IPS-18c (cell line): ENCODE results near the gene SS18L1.

Experiments
- H3K4me3 ChIP-seq: 2 replicates; pipeline ENCODE4 v1.7.0; 2013; ENCODE audit warnings: low read depth, mild to moderate bottlenecking, low read length, moderate library complexity; ENCODE audit not compliant: insufficient read depth
- H3K9me3 ChIP-seq: one replicate; pipeline ENCODE4 v1.6.1; 2013; ENCODE audit warnings: mild to moderate bottlenecking, low read length, moderate library complexity; ENCODE audit not compliant: control insufficient read depth, insufficient read depth

SS18L1 gene

DNA sequence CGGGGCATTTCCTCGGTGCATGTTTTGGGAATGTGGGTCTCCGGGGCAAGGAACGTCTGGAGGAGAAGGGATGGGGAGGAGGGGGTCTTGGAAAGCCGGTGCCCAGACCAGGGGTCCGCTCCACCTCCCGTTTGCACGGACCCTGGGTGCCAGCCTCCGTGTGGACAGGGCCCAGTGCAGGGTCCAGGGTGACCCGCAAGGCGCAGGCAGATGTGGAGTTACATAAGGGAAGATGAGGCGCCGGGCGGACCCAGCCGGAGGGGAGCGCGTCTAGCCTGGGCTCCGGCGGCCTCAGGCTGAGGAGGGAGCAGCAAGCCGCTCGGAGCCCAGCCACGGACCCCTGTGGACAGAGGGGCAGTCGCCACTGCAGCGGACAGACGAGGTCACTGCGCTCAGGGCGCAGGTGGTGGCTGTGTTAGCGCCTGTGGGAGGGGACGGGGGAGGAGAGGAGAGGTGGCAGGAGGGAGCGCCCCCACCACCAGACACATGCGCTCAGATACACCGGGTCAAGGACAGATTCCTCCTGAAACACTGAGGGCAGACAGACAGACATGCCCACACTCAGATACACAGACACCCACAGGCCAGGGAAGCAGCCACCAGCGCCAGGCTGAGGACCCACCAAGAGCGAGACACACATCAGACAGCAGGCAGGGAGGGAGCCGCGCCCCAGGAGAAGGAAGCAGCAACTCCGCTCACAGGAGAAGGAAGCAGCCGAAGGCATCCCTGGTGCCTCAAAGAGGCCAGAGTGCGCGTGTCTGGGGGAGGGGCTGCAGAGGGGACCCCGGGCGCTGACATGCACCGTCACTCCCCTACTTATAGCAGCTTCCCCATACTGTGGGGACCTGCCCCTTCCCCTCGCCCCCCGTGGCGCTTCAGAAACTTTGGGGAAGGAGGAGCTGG is 77.3 kb downstream of the SS18L1 start:
- peak overlapping the region; percentile 45 for H3K4me3 ChIP-seq
- H3K9me3 ChIP-seq, result no peaks in the 10 kb centered on the region

DNA sequence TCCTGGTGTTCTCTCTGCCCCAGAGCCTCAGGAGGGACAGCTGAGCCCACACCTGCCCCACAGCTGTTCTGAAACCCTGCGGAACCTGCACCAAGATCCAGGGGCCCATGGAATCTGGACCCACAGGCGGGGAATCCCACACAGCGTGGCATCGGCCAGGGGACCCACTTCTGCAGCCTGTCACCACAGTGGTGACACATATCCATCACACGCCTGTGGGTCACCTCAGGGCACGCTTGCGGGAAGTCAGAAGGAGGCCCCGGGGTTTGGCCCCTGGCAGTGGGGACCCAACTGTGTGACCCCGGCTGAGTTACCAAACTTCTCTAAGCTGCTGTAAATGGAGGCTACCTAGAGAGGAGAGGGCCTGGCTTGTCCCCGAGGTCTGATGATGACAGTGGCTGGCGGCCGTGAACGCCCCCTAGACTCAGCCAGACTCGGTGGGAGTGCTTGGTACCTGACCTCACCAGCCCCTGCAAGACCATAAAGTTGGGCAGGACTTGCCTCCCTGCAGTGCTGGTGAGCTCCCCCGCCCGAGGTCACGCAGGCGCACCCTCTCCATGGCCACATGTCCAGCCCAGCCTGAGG is 78.8 kb downstream of the SS18L1 start:
- Histone ChIP-seq H3K4me3 (no peak overlapping the region), H3K9me3 (no peaks in the 10 kb centered on the region)

DNA sequence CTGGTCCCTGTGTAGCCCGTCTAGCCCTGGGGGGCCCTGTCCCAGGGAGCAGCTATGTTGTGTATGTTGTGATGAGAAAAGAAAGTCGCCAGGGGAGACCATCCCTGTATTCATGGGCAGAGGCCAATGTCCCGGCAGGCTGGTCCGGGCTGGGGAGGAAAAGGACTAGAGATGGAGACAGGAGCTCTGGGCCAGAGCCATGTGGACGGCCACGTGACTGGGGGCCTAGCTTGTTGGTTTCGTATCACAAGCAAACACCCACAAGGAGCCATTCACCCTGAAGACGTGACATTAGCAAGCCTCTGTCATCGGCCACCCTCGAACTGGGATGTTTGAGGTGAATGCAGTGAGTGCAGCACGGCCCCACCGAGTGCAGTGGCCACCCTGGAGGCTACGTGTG is 79.4 kb downstream of the SS18L1 start:
- Histone ChIP-seq H3K4me3 (no peak overlapping the region), H3K9me3 (no peaks in the 10 kb centered on the region)

DNA sequence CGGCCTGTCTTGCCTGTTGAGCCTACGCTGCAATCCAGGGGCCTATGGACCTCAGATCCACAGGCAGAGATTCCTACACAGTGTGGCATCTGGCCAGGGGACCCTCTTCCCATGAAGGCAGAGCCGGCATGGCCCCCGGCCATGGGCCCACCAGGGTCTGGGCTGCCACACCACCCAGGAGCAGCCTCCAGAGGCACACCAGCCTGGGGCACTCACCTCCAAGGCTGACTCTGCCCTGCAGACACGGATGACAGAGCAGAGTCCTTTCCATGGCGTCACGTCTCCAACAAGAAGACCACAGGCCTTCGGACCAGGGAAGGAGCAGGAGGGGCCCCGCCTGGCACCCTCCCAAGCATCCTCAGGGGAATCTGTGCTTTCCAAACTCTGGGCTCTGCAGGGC is 80.0 kb downstream of the SS18L1 start:
- H3K4me3 ChIP-seq, result no peak overlapping the region
- H3K9me3 ChIP-seq, result no peaks in the 10 kb centered on the region

DNA sequence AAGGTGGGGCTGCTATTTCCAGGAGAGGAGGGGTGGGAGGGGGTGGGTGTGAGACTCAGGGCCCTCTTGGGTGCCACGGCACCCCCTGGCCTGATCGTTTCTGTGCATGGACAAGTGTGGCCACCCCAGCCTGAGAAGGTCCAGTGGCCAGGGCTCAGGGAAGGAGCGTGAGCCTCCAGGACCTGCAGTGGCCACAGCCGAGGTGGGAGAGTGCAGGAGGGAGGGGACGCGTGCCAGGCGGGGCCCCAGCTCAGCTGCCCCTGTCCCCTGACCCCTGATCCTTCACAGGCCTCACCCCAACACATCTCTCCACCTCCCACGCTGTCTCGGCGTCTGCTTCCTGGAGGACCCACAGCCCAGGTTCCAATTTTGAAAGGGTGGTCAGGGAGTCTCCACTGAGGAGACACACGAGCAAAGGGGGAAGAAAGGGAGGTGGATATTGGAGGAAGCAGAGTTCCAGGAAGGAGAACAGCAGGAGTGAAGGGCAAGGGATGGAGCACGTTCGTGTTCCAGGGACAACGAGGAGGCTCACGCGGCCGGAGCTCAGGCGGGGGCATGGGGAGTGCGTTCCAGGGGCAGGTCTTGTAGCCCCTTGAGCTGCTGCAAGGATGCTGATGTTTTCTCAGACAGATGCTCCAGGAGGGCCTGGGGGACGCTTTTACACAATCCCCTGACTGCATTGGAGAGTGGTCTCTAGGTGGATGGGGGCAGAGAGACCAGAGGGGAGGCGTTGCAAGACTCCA is 80.7 kb downstream of the SS18L1 start:
- Histone ChIP-seq H3K9me3 (no peaks in the 10 kb centered on the region), H3K4me3 (no peak overlapping the region)

DNA sequence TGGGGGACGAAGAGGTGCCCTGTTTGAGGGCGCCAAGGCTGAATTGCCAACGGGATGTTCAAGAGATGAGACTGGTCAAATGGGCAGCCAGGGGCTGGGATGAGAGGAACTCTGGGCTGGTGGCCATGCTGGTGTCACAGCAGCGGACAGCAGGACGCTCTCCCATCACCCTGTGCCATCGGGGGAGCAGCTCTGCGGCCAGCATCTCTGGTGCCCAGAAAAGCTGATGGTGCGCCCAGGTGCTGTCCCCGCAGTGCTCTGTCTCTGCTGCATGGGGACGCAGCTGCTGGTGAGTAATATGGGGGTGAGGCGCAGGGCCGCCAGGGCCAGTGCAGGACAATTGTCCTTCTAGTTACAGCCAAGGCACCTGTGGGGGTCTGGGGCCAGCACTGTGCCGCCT is 81.5 kb downstream of the SS18L1 start:
- Histone ChIP-seq H3K4me3 (no peak overlapping the region), H3K9me3 (no peaks in the 10 kb centered on the region)

DNA sequence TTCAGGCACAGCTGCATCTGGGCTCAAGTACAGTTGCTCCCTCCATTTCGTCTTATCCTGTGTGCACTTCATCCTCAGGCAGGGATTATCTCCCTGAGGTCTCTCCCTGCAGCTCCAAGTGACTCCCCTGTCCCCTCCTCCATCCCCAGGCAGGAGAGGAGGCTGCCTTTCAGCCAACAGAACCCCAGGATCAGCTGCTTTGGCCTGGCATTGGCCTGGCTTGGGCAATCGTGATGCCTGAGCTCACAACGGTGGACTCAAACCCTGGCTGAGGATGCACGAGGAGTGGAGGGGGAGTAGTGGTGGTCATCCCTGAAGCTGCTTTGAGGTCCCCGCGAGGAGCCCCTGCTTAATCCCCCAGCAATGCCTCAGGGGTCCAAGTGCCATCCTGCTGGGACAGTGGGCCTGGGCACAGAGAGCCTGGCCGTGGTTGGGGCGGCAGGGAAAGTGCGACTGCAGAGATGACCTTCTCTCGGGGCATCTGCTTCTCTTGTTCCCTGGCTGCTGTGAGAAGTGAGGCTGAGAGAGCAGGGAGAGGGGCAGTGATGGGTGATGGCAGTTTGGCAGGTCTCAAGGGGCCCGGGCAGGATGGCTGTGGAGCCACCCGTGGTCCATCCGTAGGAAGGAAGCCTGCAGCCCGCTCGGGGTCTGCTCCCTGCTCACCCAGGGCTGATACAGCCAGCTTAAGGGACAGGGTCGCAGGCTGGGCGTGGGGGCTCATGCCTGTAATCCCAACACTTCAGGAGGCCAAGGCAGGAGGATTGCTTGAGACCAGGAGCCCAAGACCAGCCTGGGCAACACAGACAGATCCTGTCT is 82.5 kb downstream of the SS18L1 start:
- Histone ChIP-seq H3K9me3 (no peaks in the 10 kb centered on the region), H3K4me3 (no peak overlapping the region)

DNA sequence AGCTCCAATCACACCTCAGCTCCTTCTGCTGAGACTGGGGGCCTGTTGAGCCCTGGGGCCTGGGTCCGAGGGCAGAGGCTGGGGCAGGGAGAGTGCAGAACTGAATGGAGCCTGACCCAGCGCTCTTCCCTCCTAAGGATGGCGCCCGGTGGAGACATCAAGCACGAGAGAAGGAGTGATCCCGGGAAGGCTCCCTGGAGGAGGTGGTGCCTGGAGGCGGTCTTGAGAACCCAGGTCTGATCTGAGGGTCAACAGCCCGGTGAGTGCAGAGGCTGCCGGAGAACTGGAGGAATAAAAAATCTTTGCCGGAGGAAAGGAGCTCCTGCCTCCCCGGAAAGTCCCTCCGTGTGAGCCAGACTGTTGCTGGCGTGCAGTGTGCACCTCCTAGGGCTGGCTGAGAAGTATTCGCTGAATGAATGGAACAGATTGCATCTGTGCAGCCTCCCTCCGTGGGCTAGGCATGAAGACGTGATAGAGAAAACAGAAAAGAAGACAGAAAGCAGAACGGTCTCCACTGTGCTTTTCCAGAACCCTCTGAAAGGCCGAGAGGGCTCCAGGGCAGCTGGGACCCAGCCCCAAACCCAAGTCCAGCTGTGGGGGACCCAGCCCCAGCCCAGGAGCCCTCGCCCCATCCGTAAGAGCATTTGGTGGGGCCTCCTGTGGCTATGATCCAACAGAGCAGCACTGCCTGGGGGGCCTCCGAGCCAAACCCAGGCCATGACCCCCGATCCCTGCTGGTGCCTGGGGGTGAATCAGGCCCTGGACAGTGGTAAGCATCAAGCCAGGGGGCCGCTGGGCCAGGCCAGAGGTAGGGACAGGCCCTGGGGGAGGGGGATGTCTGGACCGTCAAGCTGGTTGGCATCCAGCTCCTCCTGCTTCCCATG is 83.4 kb downstream of the SS18L1 start:
- H3K9me3 ChIP-seq, result no peaks in the 10 kb centered on the region

DNA sequence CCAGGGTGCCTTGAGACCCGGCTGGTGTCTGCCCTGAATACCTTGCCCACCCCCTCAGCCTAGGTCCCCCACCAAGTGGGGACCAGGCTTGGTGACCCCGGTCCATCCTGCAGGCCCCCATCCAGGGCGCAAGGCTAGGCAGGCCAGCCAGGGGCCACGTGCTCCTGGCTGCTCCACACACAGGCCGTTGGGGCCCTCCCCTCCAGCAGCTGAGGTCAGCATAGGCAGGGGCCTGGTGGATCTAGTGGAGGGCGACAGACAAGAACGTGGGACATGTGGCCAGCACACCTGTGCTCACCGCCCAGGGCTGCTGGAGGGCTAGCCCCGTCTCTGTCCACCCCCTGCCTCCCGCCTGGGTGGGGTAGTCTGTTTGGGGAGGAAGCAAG is 84.0 kb downstream of the SS18L1 start:
- Histone ChIP-seq H3K9me3 (no peaks in the 10 kb centered on the region), H3K4me3 (no peak overlapping the region)

More for the DNA sequence above, 83.4 kb downstream of the SS18L1 start:
- H3K4me3 ChIP-seq, result no peak overlapping the region

DNA sequence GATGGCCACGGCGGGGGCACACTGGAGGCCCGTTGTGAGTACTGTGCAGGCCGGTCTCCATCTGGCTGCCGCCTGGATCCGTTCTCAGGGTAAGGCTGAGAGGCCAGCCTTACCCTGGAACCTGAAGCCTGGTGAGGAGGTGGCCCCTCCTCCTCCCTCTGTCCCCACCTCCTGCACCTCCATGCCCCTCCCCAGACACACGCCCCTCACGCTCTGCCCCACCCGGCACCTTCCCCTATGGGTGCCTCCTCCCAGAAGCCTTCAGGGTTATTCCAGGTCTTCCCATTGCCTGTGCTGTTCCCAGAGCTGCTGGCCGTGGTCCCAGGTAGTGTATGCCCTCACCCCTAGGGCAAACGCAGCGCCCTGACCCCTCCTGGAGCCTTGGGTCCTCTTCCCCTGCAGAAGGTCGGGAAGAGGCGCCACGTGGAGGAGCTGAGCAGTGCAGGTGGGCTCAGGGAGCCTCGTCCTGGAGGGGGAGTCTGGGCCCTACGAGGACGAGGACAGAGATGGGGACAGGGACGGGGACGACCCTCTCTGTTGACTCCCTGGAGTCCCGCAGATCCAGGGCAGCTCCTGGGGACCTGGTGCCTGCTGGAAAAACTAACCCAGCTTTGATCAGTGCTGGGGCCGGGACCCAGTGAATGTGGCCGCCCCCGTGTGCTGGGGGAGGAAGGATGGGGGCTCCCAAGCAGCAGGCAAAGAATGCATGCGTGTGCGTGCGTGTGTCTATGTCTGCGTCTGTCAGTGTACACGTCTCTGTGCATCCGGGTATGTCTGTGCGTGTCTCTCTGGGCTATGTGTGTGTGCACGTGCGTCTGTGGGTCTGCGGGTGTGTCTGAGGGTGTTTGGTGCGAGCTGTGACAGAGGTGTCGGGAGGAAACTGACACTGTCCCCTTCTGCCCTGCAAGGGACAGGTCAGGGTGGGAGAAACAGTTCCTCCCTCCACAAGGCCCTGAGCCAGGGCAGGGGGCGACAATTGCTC is 84.7 kb downstream of the SS18L1 start:
- no peak overlapping the region for H3K4me3 ChIP-seq
- no peaks in the 10 kb centered on the region for H3K9me3 ChIP-seq

DNA sequence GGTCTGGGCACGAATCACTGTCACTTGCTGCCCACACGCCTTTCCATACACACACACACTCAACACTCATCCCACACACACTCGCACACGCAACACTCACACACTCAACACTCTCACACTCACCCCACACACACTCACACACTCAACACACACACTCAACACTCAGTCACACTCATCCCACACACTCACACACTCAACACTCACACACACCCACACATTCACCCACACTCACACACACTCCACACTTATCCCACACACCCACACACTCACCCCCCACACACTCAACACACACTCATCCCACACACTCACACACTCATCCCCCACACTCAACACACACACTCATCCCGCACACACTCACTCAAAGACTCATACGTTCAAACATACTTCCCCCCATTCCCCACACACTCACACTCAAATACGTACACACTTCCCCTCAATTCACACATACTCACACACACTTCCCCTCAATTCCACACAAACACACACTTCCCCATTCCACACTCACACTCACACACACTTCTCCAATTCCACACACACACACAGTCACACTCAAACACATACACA is 85.5 kb downstream of the SS18L1 start:
- H3K9me3 ChIP-seq, result no peaks in the 10 kb centered on the region
- H3K4me3 ChIP-seq, result no peak overlapping the region

DNA sequence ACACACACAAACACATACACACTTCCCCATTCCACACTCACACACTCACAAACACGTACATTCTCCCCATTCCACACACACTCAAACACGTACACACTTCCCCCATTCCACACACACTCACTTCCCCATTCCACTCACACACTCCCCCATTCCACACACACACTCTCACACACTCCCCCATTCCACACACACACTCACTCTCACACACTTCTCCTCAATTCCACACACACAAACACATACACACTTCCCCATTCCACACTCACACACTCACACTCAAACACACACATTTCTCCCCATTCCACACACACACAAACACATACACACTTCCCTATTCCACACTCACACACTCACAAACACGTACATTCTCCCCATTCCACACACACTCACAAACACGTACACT is 86.1 kb downstream of the SS18L1 start:
- no peak overlapping the region for H3K4me3 ChIP-seq
- H3K9me3 ChIP-seq, result no peaks in the 10 kb centered on the region

DNA sequence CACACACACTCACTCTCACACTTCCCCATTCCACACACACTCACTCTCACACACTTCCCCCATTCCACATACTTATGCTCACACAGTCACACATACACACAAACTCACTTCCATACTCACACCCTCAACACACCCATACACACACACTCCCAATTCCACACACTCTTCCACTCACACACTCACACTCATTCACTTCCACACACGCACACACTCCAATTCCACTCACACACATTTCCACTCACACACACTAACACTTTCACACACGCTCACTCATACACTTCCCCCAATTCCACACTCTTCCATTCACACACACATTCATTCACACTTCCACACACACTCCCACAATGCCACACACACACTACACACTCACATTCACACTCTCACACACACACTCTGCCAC is 86.7 kb downstream of the SS18L1 start:
- Histone ChIP-seq H3K4me3 (no peak overlapping the region), H3K9me3 (no peaks in the 10 kb centered on the region)

DNA sequence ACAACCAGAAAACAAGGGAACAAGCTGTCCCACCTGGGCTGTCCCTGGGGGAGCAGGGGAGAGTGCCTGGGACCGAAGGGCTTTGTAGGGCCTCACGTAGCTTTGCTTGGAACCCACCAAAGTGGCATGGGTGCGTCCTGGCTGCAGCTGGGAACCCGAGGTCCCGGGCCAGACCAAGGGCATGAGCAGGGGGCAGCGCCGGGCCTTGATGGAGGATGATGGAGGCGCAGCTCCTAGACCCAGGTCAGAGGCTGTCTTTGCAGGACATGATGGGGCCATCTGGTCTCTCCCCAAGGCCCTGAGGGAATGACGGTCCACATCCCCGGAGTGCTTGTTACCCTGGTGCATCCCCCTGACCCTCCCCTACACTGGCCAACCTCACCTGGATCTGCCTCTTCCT is 87.1 kb downstream of the SS18L1 start:
- no peaks in the 10 kb centered on the region for H3K9me3 ChIP-seq
- no peak overlapping the region for H3K4me3 ChIP-seq

DNA sequence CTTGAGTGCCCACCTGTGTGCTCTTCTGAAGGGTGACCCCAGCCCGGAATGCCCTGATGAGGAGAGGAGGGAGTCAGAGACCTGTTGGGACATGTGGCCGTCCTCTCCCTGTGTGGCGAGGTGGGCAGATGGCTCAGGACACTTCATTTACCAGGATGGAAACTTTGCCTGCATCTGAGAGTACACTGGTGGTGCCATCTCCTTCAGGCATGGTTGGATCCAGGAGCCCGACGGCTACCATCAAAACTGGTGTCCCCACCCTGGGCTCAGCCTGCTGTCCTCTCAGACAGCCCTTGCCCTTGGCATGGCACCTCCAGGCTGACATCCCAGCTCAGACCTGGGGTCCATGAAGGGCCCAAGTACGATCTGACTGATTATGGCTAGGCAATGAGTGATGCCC is 87.7 kb downstream of the SS18L1 start:
- H3K9me3 ChIP-seq, result no peaks in the 10 kb centered on the region
- no peak overlapping the region for H3K4me3 ChIP-seq
